Cortex of kidney (tissue), 1 donor: ENCODE data around the gene PLA2G4F.
"Not testable (repeated sequence)": the region's sequence is repeated elsewhere in the genome, so short reads cannot be mapped to it uniquely, and the experiment has no call there.

Source experiments
- DNase-seq: peaks from one replicate; lab custom pipeline; 2025; lab: John Stamatoyannopoulos, UW

PLA2G4F gene

DNA sequence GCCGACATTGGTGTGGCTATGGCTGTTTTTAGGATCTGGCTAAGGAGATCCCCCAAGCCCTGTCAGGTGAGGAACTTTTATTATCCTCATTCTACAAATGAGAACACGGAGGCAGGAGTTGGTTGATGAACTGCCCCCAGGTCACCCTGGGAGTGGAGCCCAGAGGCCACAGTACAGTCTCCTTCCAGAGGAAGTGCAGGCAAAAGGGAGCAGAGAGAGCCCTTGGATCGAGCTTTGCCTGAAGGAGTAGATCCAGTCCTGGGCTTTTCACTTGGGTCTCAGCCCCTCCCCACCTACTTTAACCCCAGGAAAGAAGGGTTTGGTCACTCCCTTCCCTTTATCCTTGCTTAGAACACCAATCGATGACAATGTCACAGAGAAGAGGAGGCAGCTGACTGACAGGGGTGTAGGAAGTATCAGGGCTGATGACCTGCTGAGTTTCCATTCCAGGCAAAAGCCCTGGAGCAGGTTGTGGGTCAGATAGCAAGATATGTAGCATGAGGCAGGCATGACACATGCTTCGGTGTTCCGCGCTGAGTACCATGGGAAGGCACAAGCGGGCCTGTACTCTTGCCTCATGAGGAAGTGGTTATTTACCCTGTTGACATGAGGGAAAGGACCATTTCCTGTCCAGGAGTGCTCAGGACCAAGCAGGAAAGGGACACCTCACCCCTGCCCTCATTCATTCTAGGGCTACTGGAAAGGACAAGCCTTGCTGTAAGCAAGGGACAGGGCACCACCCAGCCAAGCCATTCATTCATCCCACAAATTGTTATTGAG lies 56.2 kb downstream of the PLA2G4F start:
- DNase-seq = no peak

DNA sequence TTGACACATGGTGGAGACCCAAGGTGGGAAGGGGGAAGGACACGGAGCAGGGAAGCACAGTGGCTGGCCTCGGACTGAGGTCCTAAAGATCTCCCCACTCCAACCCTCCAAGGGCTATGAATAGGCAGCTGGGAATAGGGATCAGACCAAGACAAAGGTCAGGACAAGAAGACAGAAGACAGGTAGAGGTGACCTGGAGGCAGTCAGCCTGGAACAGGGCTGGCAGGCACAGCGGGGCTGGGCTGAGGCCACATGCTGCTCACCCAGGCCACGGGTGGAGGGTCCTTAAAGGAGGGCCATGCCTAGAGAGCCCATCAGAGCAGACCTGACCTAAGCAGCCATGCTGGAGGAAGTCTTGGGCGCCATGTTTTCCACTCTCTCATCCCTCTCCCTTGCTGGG lies 59.4 kb downstream of the PLA2G4F start:
- no peak for DNase-seq

DNA sequence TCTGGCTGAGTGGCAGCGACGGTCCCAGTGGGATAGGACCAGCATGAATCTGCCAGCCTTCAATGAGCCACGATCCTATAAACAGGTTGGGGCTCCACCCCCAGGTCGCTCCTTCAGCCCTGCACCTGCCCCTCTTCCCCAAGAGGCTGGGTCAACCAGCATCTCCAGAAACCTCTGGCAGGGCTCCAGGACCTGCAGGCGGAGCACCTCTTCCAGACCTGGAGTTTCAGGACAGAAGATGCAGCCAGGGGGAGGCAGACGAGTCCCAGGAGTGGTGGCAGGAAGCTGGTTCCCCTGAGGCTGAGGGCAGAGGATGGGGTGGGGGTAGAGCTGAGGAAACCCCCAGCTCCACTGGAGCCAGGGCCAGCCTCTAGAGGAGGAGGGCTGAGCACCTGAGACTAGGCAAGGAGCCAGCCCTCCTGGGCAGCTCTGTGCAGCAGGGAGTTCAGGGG lies 61.9 kb downstream of the PLA2G4F start, which contains the start of gene PLA2G4D:
Gene PLA2G4D (minus strand): TSS at position 51 of the 452 bp plus-strand sequence. CDS start 103 bp downstream, outside the sequence.
- DNase-seq = no peak

DNA sequence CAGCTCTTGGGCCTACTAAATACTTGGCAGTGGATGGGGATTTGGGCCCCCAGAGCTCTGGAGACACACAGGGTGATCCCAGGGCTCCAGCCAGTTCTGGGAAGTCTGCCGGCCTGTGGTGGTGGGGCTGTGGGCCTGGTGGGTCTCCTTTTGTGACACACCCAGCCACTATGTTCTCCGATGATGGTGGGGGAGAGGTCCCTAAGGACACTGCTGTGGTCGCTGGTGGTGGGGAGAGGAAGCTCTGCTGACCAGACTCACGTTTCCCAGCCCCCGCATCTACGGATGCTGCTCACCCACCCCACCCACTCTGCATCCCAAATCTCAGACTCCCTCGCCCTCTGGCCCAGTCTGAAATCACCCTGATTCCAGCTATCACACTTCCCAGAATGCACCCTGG lies 62.5 kb downstream of the PLA2G4F start:
- no peak for DNase-seq

DNA sequence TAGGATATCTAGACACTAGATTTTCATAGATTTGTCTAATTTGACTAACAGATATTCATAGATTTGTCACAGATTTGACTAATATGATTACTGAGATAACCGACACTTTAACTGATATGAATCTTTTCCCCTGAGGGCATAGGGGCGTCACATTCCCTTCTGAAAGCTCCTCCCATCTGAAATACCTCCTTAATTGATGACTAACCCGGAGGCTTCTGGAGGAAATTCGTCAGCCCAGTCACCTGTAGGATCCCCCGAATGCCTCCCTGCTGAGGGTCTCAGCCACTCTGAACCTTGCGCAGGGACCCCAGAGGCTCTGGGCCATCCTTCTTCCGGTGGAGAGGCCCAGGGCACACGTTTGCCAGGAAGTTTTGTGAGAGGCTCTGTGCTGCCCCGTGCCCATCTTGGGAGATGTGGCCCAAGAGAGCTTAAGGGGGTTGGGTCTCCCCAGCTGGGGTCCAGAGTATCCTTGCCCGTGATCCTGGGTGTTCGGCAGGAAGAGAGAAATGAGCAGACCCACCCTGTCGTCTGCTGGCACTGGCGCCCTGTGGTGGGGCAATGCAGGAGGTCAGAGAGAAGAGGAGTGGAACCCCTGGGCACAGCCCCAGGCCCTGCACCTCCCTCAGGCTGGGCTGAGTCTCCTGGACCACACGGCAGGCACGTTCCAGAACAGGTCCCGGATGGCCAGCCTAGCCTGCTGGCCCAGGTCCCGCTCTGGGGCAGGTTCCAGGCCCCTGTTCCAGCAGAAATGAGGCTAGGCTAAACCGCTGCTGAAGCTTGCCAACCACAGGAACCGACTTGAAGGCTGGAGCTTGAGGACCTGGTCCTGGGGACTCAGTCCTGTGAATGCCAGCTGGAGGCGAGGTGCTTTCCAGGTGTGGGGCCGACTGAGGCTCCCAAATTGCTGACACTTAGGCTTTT lies 63.8 kb downstream of the PLA2G4F start:
- no peak for DNase-seq

DNA sequence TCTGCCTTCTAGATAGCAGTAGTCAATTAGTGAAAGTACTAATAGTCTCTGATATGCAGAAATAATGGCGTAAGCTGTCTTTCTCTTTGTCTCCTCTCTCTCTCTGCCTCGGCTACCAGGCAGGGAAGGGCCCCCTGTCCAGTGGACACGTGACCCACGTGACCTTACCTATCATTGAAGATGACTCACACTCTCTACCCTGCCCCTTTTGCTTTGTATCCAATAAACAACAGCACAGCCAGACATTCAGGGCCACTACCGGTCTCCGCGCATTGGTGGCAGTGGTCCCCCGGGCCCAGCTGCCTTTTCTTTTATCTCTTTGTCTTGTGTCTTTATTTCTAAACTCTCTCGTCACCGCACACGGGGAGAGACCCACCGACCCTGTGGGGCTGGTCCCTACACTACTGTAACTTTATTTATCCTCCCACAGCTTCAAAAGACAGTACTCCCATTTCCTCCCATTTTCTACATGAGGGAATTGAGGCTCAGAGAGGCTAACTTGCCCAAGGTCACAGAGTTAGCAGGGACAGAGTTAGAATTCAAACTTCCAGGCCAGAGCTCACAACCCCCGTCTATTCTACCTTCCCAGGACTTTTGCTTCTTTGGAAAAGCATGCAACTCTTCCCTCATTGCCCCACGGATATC lies 64.6 kb downstream of the PLA2G4F start:
- not testable (repeated sequence) for DNase-seq

DNA sequence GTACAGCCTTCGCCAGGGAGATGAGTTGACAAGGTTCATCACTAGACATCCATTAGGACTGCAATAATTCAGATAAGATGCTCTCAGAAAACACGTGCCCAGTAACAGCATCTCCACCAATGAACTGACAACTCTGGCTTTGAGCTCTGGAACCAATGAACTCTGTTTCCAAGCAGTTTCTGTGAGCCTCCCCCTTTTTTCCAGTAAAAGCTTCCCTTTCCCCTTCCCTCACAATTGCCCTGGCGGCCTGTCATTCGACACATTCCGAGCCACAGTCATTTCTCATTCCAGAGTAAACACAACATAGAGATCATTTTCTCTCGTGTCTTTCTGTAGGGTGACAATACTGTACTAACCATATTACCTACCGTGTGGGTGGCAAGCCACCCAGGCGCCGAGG lies 65.7 kb downstream of the PLA2G4F start:
- no peak for DNase-seq

DNA sequence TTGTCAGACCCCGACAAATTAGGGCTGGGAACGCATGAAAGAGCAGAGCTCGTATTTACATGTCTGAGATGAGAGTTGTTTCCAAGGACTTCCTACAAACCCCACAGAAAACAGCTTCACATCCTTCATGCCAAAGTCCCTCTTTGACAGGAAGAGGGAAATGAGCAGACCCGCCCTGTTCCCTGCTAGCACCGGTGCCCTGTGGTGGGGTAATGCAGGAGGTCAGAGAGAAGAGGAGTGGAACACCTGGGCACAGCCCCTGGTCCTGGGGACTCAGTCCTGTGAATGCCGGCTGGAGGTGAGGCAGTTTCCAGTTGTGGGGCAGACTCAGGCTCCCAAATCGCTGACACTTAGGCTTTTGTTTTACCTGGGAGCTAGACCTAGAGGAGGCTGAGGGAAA lies 66.1 kb downstream of the PLA2G4F start:
- no peak for DNase-seq

DNA sequence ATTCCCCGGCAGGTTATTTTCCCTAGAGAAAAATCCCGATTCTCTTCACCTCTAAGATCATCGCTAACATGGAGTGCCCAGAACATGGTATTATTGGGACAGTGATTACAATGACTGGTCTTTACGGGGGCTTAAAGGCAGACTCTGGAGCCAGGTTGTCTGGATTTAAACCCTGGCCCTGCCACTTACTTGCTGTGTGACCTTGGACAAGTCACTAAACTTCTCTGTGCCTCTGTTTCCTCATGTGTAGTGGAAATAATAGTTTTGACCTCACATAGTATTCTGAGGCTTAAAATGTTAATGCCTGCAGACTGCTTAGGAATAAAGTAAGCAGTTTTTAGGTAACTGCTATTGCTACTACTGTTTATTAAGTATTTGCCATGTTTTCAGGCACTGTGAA lies 66.5 kb downstream of the PLA2G4F start:
- no peak for DNase-seq
